C4-2B (cell line): ENCODE results near the gene NMBR.

Experiments used
- ZFX ChIP-seq: fragments of 450-650 bp; IDR thresholded peaks from 2 replicates; pipeline ENCODE4 v1.6.1; 2017
- TF ChIP-seq, protein P1 (sequence below): fragments of 450-650 bp; conservative IDR thresholded peaks from 2 replicates; pipeline ENCODE4 v1.5.1; 2017; ENCODE audit warnings: mild to moderate bottlenecking

DNA sequence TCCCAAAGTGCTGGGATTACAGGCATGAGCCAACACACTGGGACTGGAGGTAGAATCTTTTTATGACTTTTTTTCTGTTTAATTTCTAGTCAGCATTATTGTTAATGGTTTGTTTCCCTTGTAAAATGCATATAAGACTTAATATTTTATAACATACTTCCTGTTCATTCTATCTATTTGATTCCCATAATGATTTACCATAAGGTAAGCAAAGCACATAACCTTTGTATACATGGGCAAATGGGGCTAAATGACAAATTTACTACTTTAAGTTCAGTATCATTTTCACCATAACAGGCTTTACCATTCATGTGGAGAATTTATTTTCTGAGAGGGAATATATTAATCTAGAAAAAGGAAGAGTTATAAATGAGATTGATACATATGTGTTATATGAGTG, 24.4 kb upstream of the NMBR start:
- TF ChIP-seq, protein P1, sequence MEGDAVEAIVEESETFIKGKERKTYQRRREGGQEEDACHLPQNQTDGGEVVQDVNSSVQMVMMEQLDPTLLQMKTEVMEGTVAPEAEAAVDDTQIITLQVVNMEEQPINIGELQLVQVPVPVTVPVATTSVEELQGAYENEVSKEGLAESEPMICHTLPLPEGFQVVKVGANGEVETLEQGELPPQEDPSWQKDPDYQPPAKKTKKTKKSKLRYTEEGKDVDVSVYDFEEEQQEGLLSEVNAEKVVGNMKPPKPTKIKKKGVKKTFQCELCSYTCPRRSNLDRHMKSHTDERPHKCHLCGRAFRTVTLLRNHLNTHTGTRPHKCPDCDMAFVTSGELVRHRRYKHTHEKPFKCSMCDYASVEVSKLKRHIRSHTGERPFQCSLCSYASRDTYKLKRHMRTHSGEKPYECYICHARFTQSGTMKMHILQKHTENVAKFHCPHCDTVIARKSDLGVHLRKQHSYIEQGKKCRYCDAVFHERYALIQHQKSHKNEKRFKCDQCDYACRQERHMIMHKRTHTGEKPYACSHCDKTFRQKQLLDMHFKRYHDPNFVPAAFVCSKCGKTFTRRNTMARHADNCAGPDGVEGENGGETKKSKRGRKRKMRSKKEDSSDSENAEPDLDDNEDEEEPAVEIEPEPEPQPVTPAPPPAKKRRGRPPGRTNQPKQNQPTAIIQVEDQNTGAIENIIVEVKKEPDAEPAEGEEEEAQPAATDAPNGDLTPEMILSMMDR, result no peak
- TF ChIP-seq ZFX, result no peak
